Measurements from ENCODE around the gene MED12L.

DNA sequence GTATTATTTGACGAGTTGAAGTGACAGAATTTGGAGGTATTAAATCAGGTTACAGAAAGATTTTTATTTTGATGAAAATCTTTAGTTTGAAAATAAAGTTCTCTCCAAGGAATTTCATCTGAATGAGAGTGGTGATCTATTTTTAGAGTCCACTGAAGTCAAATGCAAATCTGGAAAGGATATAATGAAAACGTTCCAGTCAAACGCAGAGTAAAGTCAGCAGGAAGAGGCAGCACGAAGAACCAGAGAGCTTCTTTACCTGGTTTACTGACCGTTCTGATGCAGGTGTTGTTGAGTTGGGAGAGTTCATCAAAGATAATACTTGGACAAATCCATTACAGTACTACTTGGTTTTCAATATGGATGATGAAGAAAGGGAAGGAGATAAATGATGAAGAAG, 184.2 kb downstream of the MED12L start:
- no peak for TF ChIP-seq POLR2AphosphoS5 (IDR thresholded peaks at IDR 0.05; ENCODE audit: low read depth, low read length)
- no peak for TF ChIP-seq FOXM1 (IDR thresholded peaks at IDR 0.05; ENCODE audit: low read depth)
- TF ChIP-seq, protein P1, sequence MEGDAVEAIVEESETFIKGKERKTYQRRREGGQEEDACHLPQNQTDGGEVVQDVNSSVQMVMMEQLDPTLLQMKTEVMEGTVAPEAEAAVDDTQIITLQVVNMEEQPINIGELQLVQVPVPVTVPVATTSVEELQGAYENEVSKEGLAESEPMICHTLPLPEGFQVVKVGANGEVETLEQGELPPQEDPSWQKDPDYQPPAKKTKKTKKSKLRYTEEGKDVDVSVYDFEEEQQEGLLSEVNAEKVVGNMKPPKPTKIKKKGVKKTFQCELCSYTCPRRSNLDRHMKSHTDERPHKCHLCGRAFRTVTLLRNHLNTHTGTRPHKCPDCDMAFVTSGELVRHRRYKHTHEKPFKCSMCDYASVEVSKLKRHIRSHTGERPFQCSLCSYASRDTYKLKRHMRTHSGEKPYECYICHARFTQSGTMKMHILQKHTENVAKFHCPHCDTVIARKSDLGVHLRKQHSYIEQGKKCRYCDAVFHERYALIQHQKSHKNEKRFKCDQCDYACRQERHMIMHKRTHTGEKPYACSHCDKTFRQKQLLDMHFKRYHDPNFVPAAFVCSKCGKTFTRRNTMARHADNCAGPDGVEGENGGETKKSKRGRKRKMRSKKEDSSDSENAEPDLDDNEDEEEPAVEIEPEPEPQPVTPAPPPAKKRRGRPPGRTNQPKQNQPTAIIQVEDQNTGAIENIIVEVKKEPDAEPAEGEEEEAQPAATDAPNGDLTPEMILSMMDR (IDR thresholded peaks at IDR 0.05) = no peak
- no peak for TF ChIP-seq TAF1 (IDR thresholded peaks at IDR 0.05; ENCODE audit: borderline replicate concordance, low read depth, low read length)
- no peak for TF ChIP-seq SMC3 (IDR thresholded peaks at IDR 0.05; ENCODE audit: low read depth, low read length)
- TF ChIP-seq PBX3 (IDR thresholded peaks at IDR 0.05) = no peak
- no peak for TF ChIP-seq EZH2phosphoT487 (IDR thresholded peaks at IDR 0.05; ENCODE audit: borderline replicate concordance, low read depth)
- no peak for TF ChIP-seq EP300 (IDR thresholded peaks at IDR 0.05; ENCODE audit: borderline replicate concordance in 1 of 2, low read depth in 1 of 2, low read length in 1 of 2)
- TF ChIP-seq GABPA (IDR thresholded peaks at IDR 0.05; ENCODE audit: low read depth) = no peak

Data from SK-N-SH (cell line).